PC-3 (cell line): Measurements from ENCODE around the gene MAP1LC3A. TPM values are rescaled to one million over a fixed set of nuclear protein-coding genes. Genes with fewer than 3 reads are reported as not detected.
A peak's percentile ranks its signal among the peaks of the same experiment; 100 is the strongest.

Experiments
- ATAC-seq: fragments of 200-7000 bp; cut with Tn5 transposase; 2 replicates; pipeline ENCODE4 v1.9.1; 2020; ENCODE audit warnings: mild to moderate bottlenecking, moderate library complexity
- BruUV-seq: library from RNA; stranded (reverse); fragments of 400-500 nt; replicated peaks from 2 replicates; lab custom pipeline; 2021; lab: Mats Ljungman, UMichigan
- CTCF ChIA-PET: fragments of 300-600 bp; sonication (Branson Sonifier 250); formaldehyde crosslinking; loops from one replicate; lab custom pipeline; 2022; ENCODE audit warnings: antibody characterized with exemption; lab: Charles Lee
- POLR2A ChIA-PET: fragments of 300-600 bp; sonication (Branson Sonifier 250); formaldehyde crosslinking; loops from one replicate; lab custom pipeline; 2022; ENCODE audit warnings: antibody characterized with exemption; ENCODE audit not compliant: unreplicated experiment; lab: Charles Lee
- DNase-seq: peaks from one replicate; pipeline ENCODE4 v3.0.0-alpha.2; 2015
- H2AFZ ChIP-seq: fragments of 300-600 bp; sonication (generic); 2 replicates; pipeline ENCODE4 v1.6.0; 2016; ENCODE audit warnings: antibody characterized with exemption, low read length
- H3F3A ChIP-seq: fragments of 300-600 bp; sonication (generic); one replicate; pipeline ENCODE4 v1.6.0; 2017; ENCODE audit warnings: antibody characterized with exemption, low read length, control low read depth, mild to moderate bottlenecking; ENCODE audit not compliant: unreplicated experiment
- H3K27ac ChIP-seq: fragments of 300-600 bp; sonication (generic); 2 replicates; pipeline ENCODE4 v1.5.1; 2016; ENCODE audit warnings: mild to moderate bottlenecking, low read length
- H3K27me3 ChIP-seq: fragments of 300-600 bp; sonication (generic); 2 replicates; pipeline ENCODE4 v1.6.1; 2016; ENCODE audit warnings: low read length, mixed read lengths
- H3K36me3 ChIP-seq: fragments of 300-600 bp; sonication (generic); 2 replicates; pipeline ENCODE4 v1.6.1; 2016; ENCODE audit warnings: low read depth, mixed run types, low read length, mixed read lengths
- H3K4me1 ChIP-seq: fragments of 300-600 bp; sonication (generic); 2 replicates; pipeline ENCODE4 v1.5.1; 2016; ENCODE audit warnings: low read length; ENCODE audit not compliant: insufficient read depth
- H3K4me2 ChIP-seq: fragments of 300-600 bp; sonication (generic); 2 replicates; pipeline ENCODE4 v1.6.0; 2016; ENCODE audit warnings: low read length
- H3K4me3 ChIP-seq: fragments of 300-600 bp; sonication (generic); 2 replicates; pipeline ENCODE4 v1.5.1; 2016; ENCODE audit warnings: mild to moderate bottlenecking, low read length, mixed read lengths
- H3K79me2 ChIP-seq: fragments of 300-600 bp; sonication (generic); 2 replicates; pipeline ENCODE4 v1.6.1; 2017; ENCODE audit warnings: low read length, mixed read lengths
- H3K9ac ChIP-seq: fragments of 300-600 bp; sonication (generic); 2 replicates; pipeline ENCODE4 v1.6.0; 2016; ENCODE audit warnings: mild to moderate bottlenecking, low read length
- H3K9me2 ChIP-seq: fragments of 300-600 bp; sonication (generic); replicated peaks from 2 replicates; pipeline ENCODE4 v1.6.1; 2016; ENCODE audit warnings: mixed run types, low read length, mixed read lengths
- H3K9me3 ChIP-seq: fragments of 300-600 bp; sonication (generic); 2 replicates; pipeline ENCODE4 v1.6.1; 2016; ENCODE audit warnings: low read length, mixed read lengths
- H4K20me1 ChIP-seq: fragments of 300-600 bp; sonication (generic); 2 replicates; pipeline ENCODE4 v1.6.1; 2016; ENCODE audit warnings: low read length, mixed read lengths
- EZH2 ChIP-seq: fragments of 300-600 bp; sonication (generic); IDR thresholded peaks from one replicate; pipeline ENCODE4 v1.6.1; 2017; ENCODE audit warnings: antibody characterized with exemption, mild to moderate bottlenecking, low read length; ENCODE audit not compliant: unreplicated experiment
- EZH2phosphoT487 ChIP-seq: fragments of 300-600 bp; sonication (generic); IDR thresholded peaks from 2 replicates; pipeline ENCODE4 v1.6.1; 2018; ENCODE audit warnings: mild to moderate bottlenecking, antibody characterized with exemption, low read length, borderline replicate concordance
- intact Hi-C: fragments of 100-400 bp; cut with micrococcal nuclease; formaldehyde crosslinking; loops from 2 replicates; pipeline ENCODE4 v1.9.0; 2023
- total RNA-seq: library from RNA; depleted of rRNA; stranded (reverse); fragments of >200 nt; gene quantifications from 2 replicates; pipeline ENCODE4 v1.2.3, GENCODE V29; 2014
- TF ChIP-seq, protein P1 (sequence below): fragments of 300-600 bp; sonication (generic); conservative IDR thresholded peaks from 2 replicates; pipeline ENCODE4 v1.5.1; 2017; ENCODE audit warnings: antibody characterized with exemption, low read depth, mild to moderate bottlenecking, low read length

The MAP1LC3A gene
- total RNA-seq, 1 experiment from 2014 or later, result 0.22 TPM

DNA sequence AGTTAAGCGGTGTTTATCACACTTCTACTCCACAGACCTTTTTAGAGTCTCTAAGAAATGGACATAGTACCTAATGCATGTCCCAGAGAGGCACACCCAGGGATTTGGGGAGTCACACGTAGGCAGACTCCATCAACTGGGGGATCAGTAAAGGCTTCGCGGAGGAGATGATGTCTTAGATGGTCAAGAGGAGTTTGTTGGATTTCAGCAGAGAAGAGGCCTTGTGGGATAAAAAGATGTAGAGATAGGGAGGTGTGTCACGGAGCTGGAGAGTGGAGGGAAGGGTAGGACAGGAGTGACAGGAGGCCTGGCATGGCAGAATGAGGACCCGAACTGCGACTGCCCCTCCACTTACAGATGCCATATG, 33.2 kb upstream of the MAP1LC3A start:
- TSS peak; percentile 53 for BruUV-seq
- peaks cover 7% of the 10 kb centered on the region for H4K20me1 ChIP-seq
- peaks cover 5% of the 10 kb centered on the region for H3F3A ChIP-seq
- no peak overlapping the region for H2AFZ ChIP-seq
- H3K9me2 ChIP-seq, result no peaks in the 10 kb centered on the region
- intact Hi-C loops, result no loop called here
- peaks cover 44% of the 10 kb centered on the region for H3K4me1 ChIP-seq
- TF ChIP-seq, protein P1, sequence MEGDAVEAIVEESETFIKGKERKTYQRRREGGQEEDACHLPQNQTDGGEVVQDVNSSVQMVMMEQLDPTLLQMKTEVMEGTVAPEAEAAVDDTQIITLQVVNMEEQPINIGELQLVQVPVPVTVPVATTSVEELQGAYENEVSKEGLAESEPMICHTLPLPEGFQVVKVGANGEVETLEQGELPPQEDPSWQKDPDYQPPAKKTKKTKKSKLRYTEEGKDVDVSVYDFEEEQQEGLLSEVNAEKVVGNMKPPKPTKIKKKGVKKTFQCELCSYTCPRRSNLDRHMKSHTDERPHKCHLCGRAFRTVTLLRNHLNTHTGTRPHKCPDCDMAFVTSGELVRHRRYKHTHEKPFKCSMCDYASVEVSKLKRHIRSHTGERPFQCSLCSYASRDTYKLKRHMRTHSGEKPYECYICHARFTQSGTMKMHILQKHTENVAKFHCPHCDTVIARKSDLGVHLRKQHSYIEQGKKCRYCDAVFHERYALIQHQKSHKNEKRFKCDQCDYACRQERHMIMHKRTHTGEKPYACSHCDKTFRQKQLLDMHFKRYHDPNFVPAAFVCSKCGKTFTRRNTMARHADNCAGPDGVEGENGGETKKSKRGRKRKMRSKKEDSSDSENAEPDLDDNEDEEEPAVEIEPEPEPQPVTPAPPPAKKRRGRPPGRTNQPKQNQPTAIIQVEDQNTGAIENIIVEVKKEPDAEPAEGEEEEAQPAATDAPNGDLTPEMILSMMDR, result no peak
- TF ChIP-seq EZH2 (no peak), EZH2phosphoT487 (no peak)
- H3K9me3 ChIP-seq, result no peaks in the 10 kb centered on the region
- peak overlapping the region; percentile 14; the same call in 1 of the 2 replicates for H3K4me3 ChIP-seq
- H3K27ac ChIP-seq, result peak overlapping the region; percentile 84
- DNase-seq, result no peak
- POLR2A ChIA-PET, result interaction anchor here (1.8 kb wide), 1 partner anchor 9 kb away, joined by 26 read pairs; the partner anchor contains the start of gene DYNLRB1
- H3K9ac ChIP-seq, result peak overlapping the region; percentile 42
- peaks cover 59% of the 10 kb centered on the region for H3K79me2 ChIP-seq
- CTCF ChIA-PET, result interaction anchor here (0.8 to 1.4 kb wide), 2 partner anchors 13 to 213 kb away, joined by 3 read pairs; no protein-coding TSS in a partner anchor
- H3K36me3 ChIP-seq, result peaks cover 26% of the 10 kb centered on the region
- peak overlapping the region; percentile 65 for H3K4me2 ChIP-seq
- ATAC-seq, result peak; percentile 3
- no peaks in the 10 kb centered on the region for H3K27me3 ChIP-seq

DNA sequence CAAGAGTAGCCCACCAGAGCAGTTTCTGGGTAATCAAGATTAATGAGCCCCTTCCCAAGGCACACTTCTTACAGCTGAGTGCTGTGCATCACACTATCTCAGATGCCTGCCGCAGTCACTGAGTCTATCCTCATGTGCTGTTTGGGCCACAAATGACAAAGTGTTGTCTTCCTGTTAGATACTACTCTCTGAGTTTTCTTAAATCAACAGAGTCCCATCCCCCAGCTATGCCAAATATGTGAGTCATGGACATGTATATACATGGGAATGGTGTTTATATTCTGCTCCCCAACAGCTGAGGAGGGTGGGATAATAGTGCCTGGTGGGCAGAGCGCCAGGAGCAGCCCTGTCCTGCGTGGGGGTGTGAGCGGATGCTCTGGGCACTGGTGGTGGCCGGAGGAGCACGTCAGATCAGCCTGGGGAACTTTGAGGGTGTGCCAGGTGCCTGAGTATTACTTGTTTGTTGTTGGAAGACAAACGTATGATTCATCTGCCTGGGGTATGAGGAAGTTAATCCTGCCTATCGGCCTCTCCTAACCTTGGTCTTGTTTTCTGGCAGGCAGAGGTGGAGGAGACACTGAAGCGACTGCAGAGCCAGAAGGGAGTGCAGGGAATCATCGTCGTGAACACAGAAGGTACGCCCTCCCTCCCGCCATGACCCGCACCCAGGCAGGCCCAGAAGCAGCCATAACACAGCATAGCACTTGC, 32.7 kb upstream of the MAP1LC3A start:
- CTCF ChIA-PET, result interaction anchor here (0.8 to 1.4 kb wide), 2 partner anchors 12 to 213 kb away, joined by 3 read pairs; no protein-coding TSS in a partner anchor
- peak overlapping the region; percentile 66 for H3K4me2 ChIP-seq
- POLR2A ChIA-PET, result interaction anchor here (1.8 kb wide), 1 partner anchor 10 kb away, joined by 26 read pairs; the partner anchor contains the start of gene DYNLRB1
- H3K36me3 ChIP-seq, result peaks cover 30% of the 10 kb centered on the region
- intact Hi-C loops, result loop anchor here (1.0 kb wide), 1 partner anchor 10 kb away; the partner anchor contains the start of gene DYNLRB1
- TF ChIP-seq, protein P1, result no peak
- TF ChIP-seq EZH2, result no peak
- no peak for TF ChIP-seq EZH2phosphoT487
- BruUV-seq, result no TSS peak
- DNase-seq (peak; percentile 100), ATAC-seq (peak; percentile 90)
- H3K4me3 ChIP-seq, result peak overlapping the region; percentile 17; the same call in 1 of the 2 replicates
- H3K9ac ChIP-seq, result peak overlapping the region; percentile 64
- H4K20me1 ChIP-seq, result peaks cover 7% of the 10 kb centered on the region
- no peak overlapping the region for H2AFZ ChIP-seq
- H3K9me3 ChIP-seq, result no peaks in the 10 kb centered on the region
- peaks cover 54% of the 10 kb centered on the region for H3K79me2 ChIP-seq
- H3K27ac ChIP-seq, result peak overlapping the region; percentile 84
- H3K9me2 ChIP-seq, result no peaks in the 10 kb centered on the region
- H3F3A ChIP-seq, result peaks cover 5% of the 10 kb centered on the region
- H3K27me3 ChIP-seq, result no peaks in the 10 kb centered on the region
- H3K4me1 ChIP-seq, result peaks cover 44% of the 10 kb centered on the region
